ENCODE results near the gene GRM2.

Gene GRM2

DNA sequence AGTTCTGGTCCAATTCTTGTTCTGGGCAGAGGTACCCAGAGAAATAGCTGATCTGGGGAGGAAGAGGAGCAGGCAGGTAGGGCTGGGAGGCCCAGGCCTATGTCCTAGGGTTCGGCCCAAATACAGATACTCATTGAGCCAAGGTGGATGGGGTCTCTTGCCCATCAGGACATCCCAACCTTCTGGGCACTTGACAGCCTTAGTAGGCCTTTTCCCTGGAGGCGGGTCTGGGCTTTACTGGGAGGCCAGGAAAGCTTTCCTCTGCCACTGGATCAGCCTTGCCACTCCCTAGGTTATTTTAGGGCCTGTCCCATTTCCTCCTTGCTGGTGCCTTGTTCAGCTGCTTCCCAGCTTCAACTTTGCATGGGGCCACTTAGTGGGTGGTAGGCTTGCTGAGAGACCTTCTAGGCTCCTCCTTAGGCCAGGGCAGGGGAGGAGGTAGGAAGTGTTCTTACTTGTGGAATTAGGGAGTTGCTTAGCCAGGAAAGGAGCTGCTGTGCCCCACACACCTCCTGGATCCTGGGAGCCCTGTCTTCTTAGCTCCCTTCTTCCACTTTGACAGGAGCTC, 26.1 kb upstream of the GRM2 start:
- DNase-seq: no peak

DNA sequence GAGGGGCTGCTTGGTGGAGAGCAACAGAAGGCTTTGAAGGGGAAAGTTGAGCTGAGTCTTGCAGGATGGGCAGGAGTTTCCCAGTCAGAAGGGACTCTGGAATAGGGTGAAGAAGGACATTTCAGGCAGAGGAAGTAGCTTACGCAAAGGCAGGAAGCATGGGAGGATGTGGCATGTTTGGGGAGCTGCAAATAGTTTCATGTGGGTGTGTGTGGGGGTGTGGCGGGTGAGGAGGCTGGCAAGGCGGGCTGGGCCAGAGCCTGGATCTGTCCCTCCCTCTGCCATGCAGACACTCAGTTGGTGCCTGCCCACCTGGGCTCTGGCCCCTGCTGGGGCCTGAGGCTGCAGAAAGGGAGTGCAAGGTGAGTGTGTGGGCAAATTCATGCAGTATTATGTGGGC, 25.4 kb upstream of the GRM2 start:
- no peak for DNase-seq

DNA sequence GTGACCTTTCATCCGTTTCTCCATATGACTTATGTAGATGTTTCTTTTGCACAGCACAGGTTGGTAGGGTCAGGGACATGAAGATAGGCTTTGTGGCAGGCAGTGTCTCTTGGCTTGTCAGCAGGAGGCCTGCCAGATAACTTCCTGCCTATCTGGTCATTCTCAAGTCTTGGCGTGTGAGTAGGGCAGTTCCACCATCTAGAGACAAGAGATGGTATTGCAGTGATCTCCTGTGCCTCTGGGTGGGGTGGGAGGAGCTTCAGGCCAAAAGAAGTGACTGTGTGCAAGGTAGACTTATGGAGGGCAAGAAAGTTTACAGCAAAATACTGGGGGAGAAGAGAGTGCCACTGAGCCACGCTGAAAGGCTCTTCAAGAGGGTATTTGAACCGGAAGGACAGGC, 24.8 kb upstream of the GRM2 start:
- peak; percentile 53 for DNase-seq

DNA sequence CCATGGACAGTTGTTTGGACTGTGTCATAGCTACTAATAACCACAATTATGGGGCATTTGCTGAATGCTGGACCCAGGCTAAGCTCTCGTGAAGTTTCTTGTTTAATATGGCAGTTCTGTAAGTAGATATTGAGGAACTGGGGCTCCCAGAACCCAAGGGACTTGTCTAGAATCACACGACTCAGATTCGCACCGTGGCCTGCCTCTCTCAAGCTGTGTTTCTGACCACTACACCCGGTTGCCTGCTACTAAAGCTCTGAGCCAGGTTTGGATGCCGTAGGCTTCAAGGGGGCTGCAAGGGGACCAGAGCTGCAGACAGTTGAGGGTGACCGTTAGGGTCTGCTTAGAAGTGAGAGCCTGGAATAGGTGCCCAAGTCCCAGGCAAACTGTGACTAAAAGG, 24.3 kb upstream of the GRM2 start:
- no peak for DNase-seq

DNA sequence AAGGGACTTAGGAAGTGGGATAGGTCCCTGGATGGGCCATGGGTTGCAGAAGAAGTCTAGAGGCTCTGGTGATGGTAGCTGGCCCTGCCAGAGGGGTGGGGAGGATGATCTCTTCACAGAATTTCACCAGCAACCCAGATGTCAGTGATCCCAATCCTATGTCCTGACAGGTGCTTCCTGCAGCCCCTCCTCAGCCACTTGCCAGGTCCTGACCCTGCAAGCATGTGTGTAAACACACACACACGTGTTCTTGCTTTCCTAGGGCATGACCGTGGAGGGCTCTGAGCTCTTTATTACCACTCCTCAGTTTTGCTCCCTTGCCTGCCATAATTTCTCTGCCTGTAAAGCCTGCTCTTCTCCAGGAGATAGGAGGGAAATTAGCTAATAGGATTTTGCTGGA, 23.3 kb upstream of the GRM2 start:
- no peak for DNase-seq

DNA sequence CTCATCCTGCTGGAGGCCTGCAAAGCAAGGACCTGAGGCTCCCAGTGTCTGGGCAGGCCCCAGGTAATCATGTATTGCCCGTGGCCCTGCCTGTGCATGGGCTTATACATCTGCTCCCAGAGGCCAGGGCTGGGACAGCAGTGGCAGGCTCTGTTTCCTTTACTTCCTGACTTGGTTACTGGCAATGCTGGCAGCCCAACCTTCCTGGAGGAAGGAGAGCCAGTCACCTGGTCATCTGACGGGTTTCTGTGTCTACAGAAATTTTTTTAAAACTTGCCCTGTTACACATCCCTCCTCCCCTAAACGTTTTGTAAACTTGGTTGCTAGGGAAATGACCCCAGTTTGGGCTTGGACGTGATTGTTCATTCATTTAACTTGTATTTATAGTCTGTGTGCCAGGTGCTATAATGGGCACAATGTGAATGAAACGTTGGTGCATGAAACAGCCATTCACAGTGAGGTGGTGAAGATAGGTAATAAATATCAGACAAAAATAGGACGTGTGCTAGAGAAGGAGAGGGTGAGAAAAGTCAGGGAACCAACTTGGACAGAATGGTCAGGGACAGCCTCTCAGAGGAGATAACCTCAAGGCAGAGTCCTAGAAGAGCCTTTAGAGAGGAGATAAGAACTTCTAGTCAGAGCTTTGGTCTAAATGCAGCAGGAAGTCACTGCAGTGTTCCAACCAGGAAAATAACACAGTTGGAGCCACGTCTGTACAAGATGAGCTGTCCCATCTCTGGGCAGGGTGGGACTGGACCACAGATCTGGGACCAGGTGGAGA, 21.7 kb upstream of the GRM2 start:
- DNase-seq: no peak

DNA sequence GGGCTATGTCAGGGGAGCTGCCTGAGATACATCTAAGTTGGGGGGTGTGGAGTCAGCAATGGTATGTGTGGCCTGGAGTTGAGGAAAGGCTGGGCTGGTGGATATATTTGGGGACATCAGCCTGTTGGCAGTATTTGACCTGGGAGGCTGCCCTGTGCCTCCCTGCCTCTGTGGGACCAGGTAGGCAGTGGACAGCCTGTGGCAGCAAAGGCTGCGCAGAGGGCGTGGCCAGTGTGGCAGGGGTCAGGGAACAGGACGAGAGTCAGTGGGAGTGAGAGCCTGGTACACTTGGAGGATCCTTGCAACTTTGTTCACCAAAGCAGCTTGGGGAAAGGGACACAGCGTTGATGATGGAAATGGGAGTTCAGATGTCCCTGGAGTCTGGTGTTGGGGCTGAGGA, 20.8 kb upstream of the GRM2 start:
- no peak for DNase-seq

DNA sequence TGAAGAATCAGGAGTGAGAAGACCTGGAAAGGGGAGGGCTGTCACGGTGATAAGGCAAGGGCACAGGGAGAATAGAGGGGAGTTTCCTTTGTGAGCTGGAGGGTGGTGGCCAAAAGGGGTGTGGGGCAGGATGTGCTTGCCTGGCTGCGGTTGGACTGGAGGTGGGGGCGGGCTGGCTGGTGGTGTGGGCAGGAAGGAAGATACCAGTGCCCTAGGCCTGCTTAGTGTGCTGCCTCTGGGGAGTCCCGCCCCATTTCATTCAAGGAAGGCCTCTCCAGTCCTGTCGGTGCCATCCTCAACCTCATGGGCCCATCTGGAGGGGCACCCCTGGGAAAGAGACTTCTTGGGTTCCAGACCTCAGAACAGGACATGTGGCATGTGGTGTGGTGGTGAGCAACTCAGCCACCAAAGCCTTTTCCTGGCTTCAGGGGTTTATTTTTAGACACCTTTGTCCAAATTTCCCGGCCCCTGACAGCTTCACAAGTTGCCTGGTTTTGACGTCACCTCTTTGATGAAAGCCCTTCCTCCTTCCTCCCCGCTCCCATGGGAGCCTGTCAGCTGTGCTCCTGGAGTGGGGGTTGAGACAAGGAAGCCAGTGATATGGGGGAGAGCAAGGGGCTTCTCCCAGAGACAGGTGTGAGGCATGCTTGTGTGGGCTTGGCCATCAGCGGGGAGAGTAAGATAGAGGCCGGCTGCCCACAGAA, 20.2 kb upstream of the GRM2 start:
- DNase-seq: peak; percentile 56

DNA sequence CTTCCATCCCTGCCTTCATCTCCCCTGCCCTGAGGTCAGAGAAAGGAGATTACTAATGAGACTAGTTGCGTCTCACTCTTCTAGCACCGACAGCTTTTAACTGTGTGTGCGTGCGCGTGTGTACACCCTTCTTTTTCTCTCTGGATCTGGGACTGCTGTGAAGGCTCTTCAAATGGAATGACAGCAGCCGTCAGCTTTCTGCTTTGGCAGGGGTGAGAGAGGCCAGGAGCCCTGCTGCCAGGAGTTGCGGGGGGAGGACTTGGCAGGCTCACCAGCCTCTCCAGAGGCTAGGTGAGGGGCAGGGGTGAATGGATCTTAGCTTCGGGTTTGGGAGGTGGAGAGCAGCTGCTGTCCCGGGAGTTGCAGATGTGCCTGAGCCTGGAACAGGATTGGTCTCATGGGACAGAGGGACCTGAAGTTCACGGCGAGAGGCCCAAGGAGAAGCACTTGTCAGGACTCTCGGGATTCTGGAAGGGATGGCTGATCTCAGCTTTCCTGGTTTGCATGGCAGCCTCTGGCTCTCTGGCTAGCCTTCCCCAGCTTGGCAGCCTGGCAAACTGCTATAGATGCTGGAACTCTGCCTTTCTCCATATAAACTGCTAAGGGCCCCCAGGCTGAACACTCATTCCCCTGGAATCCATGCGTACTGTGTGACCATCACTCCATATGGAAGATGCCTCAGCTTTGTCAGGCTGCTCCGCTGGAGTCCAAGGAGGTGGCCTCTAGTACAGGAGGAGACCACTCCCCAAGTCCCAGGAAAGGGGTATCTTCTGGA, 19.2 kb upstream of the GRM2 start:
- no peak for DNase-seq

DNA sequence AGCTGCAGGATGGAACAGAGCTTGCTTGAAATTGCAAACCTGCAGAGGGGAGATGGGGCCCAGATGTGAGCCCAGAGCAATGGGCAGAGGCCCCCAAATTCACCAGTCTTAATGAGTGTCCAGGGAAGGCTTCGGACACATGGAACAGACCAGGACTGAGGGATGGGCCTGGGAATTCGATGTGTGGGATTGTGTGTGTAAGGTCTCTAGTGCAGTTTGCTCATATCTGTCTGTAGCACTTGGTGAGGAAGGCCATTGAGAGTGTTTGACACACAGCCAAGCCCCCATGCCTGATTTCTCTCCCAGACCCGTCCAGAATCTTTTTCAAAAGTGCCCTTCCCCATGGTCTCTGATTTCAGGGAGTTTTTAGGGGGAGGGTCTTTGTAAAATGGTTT, 18.7 kb upstream of the GRM2 start:
- no peak for DNase-seq

DNA sequence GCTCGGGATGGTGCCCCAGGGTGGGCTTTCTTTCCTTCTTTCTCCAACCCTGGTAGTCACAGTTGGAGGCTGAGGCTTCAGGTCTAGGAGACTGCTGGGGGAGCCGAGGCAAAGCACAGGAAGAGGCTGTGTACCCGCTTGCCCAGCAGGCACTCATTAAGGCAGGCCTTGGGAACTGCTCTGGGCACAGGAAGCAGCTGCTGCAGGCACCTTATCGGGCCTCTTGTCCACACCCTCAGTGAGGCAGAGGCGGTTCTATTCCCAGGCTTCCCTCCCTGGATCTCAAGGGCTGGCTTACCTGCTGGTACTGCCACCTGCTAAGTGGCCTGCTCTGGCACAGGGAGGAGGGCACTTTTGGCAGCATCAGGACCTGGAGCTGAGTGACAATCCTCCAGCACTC, 15.8 kb upstream of the GRM2 start:
- no peak for DNase-seq

DNA sequence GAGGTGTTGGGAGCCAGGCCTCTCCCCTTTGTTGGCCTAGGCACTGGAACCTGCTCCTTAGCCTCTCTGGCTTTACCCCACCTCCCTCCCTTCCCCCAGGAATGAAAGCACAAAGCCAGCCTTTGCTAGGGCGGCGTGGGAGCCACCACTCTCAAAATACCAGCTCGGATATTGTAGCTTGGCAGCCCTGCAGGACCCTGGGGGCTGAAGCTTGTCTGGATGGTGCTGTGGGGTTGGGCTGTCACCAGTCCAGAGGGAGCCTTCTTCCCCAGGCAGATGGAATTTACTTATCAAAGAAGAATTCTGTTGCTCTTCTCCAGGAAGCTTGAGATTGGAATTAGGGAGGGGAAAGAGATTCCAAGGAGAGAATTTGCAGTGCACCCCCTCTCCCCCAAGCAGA, 14.9 kb upstream of the GRM2 start:
- DNase-seq: no peak

DNA sequence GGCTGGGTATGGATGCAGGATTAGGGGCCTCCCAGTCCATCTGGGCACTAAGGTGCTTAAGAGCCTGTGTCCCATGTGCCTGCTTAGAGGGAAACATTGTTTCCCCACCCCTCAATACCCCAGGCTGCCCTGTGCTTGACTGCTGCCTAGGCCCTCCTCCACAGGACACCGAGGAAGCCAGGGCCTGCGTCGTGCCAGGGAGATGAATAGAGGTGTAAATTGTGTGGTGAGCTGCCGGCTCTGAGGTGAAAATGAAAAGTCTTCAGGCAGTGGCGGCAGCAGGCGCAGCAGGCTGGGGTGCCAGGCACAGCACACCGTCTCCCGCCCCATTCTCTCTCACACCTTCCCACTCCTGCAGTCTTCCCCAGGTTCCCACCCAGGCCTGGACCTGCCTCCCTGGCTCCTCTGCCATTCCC, 13.9 kb upstream of the GRM2 start:
- DNase-seq: no peak

DNA sequence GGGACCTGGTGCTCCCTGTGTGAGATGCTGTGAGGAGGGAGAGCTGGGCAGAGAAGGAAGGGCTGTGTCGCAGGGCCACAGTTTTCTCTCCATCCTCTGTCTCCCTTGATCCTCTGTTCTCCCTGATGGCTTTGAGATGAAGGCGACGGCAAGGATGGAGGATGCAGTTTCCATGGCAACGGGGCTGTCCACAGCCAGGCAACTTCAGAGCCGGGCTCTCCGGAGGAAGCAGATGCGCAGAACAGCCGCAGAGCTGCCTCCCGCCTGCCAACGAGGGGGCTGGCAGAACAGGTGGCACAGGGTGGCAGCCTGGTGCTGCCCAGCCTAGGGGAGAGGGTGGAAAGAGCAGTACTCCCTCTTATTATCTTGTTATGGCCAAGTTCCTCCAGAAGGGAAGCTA, 9.9 kb upstream of the GRM2 start:
- no peak for DNase-seq

DNA sequence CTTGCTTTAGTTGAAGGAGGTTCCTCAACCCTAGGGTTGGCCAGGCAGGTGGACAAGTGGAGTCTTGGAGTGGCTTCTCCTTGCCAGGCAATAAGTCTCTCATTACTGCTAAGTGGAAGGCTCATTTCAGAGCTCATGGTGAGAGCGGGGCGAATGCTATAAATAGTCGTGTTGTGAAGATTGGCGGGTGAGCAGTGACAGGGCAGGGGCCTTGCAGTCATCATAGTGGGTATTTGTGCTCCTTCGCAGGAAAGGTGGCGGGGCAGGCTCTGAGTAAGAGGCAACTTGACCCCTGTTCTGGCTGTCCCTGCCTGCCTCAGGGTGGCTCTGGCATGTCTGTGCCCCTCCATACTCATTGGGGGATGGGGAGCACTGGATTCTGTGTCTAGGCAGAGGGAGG, 8.7 kb upstream of the GRM2 start:
- no peak for DNase-seq

DNA sequence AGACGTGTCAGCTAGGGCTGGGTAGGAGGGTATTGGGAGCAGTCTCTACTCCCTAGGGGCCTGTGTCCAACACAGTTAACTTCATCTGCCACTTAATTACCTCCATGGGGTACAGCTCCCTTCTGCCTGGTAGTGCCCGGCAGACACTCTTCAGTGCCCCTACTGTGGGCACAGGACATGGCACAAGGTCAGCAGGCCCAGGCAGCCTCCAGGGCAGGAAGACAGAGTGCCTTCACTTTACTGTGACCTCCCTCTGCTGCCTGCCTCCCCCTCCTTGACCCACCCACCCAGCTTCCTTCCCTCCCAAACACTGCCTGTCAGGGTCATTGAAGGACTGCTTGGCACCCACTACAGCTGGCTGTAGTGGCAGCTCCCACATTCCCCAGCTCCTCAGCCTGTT, 6.5 kb upstream of the GRM2 start:
- no peak for DNase-seq

DNA sequence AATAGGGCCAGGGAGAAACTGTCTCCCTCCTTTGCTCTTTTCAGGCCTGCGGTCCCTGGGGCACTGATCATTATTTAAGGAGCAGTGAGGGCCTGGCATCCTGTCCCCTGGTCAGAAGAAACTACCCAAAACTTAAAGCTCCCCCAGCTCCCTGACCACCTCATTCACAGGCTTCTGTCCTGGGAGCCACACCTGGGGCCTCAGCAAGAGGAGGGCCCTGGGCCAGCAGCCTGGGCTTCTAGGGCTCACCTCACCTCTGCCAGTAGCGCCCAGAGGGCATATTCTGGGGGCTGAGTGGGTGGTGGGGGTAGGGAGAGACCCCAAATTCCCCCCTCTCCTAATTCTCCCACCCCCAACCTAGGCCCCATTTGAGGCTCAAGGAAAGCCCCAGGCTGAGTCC, 4.7 kb upstream of the GRM2 start:
- no peak for DNase-seq

DNA sequence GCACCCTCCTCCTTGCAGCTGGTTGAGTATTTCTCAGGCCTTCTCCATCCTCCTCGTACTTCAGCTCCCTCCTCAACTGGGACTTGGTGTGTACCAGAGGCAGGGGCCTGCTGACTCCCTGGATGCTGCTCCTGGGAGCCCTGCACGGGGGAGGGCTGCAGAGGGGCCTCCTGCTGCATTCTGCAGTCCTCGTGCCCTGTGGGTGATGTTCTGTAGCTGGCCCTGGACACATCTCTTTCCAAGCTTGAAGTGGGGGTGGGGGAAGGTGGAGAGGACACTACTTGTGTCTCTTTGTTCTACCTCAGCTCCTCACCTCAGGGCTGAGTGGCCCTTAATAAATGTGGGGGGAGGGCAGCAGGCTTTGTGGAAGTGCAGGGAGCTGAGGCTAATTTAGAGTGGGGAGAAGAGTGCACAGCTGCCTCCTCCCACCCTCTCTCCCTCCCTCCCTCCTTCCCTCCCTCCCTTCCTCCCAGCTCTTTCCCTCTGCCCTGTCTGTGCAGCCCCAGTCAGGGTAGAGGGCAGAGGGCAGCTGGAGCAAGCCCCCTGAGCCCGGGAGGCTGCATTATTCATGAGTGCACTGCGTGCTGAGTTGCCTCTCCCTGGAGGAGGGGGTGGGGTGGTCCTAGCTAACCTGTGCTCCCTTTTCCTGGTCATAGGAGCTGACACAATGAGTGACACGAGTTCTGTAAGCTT, 3.7 kb upstream of the GRM2 start:
- DNase-seq: no peak

DNA sequence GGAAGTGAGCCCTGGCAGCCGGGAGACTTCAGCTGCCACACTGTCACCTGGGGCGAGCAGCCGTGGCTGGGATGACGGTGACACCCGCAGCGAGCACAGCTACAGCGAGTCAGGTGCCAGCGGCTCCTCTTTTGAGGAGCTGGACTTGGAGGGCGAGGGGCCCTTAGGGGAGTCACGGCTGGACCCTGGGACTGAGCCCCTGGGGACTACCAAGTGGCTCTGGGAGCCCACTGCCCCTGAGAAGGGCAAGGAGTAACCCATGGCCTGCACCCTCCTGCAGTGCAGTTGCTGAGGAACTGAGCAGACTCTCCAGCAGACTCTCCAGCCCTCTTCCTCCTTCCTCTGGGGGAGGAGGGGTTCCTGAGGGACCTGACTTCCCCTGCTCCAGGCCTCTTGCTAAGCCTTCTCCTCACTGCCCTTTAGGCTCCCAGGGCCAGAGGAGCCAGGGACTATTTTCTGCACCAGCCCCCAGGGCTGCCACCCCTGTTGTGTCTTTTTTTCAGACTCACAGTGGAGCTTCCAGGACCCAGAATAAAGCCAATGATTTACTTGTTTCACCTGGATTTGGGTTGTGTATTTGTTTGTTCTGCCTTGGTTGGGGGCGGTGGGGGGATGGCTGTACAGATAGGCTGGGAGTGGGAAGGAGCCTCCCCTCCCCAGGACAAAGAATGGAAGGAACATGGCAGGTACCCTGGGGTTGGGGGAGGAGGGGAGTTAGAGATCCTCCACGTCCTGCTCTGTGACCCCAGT, 2.9 kb upstream of the GRM2 start:
- DNase-seq: no peak

DNA sequence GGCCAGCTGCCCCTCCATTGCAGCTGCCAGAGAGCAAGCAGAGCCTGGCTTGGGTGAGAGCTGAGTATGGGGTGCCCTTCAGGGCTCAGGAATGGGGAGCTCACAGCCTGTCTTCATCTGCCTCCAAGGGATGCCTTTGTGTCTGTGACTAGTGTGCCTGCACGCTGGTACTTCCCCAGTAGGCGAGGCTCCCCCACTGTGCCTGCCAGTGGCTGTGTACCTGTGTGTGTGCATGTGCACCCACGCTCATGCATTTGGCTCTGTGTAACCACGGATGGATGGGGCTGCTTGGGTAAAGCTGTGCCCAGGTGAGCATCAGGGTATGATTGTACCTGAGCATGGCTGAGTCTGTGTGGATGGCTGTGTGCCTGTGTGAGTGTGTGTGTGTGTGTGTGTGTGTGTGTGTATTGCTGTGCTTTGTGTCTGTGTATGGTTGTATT, 2.3 kb upstream of the GRM2 start:
- DNase-seq: no peak

DNA sequence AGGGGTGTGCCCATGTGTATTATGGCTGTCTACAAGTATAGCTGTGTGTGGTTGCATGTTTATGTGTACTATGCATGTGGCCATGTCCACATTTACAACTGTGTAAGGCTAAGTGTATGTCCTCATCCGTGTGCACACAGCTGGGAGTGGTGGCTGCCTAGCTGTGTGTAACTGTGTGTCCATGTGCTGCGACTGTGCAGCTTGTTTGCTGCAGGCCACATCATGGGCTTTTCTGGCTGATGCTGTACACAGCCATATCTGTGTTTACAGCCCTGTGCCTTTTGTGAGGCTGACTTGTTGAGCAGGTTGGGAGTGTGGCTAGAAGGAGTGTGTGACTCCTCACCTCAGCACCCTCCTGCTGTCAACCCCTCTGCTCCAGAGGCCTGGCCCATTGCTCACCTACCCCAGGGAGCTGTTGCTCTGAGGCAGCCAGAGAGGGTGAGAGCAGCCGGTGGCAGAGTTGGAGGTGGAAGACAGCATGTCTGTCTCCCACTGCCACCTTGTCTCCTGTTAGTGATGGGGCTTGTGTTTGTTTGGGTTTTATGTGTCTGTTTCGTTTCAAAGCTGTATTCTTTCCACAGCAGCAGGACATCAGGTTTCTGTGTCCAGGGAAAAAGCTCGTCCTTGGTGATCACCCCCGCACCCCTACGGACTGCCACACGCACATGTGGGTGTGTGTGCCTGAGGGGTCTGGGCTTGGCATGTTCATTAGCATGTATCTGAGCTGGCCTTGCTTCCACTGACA, 1.4 kb upstream of the GRM2 start:
- no peak for DNase-seq

All from effector CD8-positive, alpha-beta T cell (primary cell).